ENCODE results near the gene GABRP. TPM values are rescaled to one million over a fixed set of nuclear protein-coding genes. Genes with fewer than 3 reads are reported as not detected.

The GABRP gene
- total RNA-seq, 2 donors from 2014 or later: not detected

GRCh38 chr5:170846416-170846815, 62.9 kb downstream of the GABRP start:
- no peak for ATAC-seq (ENCODE audit: insufficient number of reproducible peaks, low FRiP score, low read depth)
- no peak overlapping the region for H3K4me3 ChIP-seq
- no peaks in the 10 kb centered on the region for H3K27me3 ChIP-seq (replicated peaks; ENCODE audit: insufficient read depth)
- H3K4me1 ChIP-seq (ENCODE audit: control insufficient read depth in 1 of 2, low read depth in 2 of 2): no peaks in the 10 kb centered on the region
- TF ChIP-seq CTCF (IDR thresholded peaks at IDR 0.05): no peak
- H3K27ac ChIP-seq: no peak overlapping the region
- DNase-seq (ENCODE audit: low spot score): no peak
- H3K36me3 ChIP-seq: no peaks in the 10 kb centered on the region
- no peaks in the 10 kb centered on the region for H3K9me3 ChIP-seq

- Histone ChIP-seq H3K27me3 (replicated peaks; ENCODE audit: insufficient read depth) (no peaks in the 10 kb centered on the region), H3K4me1 (ENCODE audit: control insufficient read depth in 1 of 2, low read depth in 2 of 2) (no peaks in the 10 kb centered on the region), H3K9me3 (no peaks in the 10 kb centered on the region), H3K36me3 (no peaks in the 10 kb centered on the region), H3K27ac (no peak overlapping the region), H3K4me3 (no peak overlapping the region)
- no peak for DNase-seq (ENCODE audit: low spot score)
- no peak for ATAC-seq (ENCODE audit: insufficient number of reproducible peaks, low FRiP score, low read depth)
- TF ChIP-seq CTCF (IDR thresholded peaks at IDR 0.05): no peak
Measured at GRCh38 chr5:170846846-170847245, 63.3 kb downstream of the GABRP start.

- Histone ChIP-seq H3K36me3 (no peaks in the 10 kb centered on the region), H3K9me3 (no peaks in the 10 kb centered on the region), H3K27me3 (replicated peaks; ENCODE audit: insufficient read depth) (no peaks in the 10 kb centered on the region), H3K27ac (no peak overlapping the region), H3K4me1 (ENCODE audit: control insufficient read depth in 1 of 2, low read depth in 2 of 2) (no peaks in the 10 kb centered on the region), H3K4me3 (no peak overlapping the region)
- DNase-seq (ENCODE audit: low spot score) (no peak), ATAC-seq (ENCODE audit: insufficient number of reproducible peaks, low FRiP score, low read depth) (no peak)
- no peak for TF ChIP-seq CTCF (IDR thresholded peaks at IDR 0.05)
Measured at GRCh38 chr5:170848033-170848432, 64.5 kb downstream of the GABRP start.

- TF ChIP-seq CTCF (IDR thresholded peaks at IDR 0.05): no peak
- H3K27me3 ChIP-seq (replicated peaks; ENCODE audit: insufficient read depth): no peaks in the 10 kb centered on the region
- no peak overlapping the region for H3K4me3 ChIP-seq
- ATAC-seq (ENCODE audit: insufficient number of reproducible peaks, low FRiP score, low read depth) (no peak), DNase-seq (ENCODE audit: low spot score) (no peak)
- no peak overlapping the region for H3K27ac ChIP-seq
- H3K9me3 ChIP-seq: no peaks in the 10 kb centered on the region
- H3K36me3 ChIP-seq: no peaks in the 10 kb centered on the region
- no peaks in the 10 kb centered on the region for H3K4me1 ChIP-seq (ENCODE audit: control insufficient read depth in 1 of 2, low read depth in 2 of 2)
Measured at GRCh38 chr5:170849374-170849773, 65.8 kb downstream of the GABRP start.

GRCh38 chr5:170854566-170854965, 71.0 kb downstream of the GABRP start:
- ATAC-seq (ENCODE audit: insufficient number of reproducible peaks, low FRiP score, low read depth): no peak
- Histone ChIP-seq H3K9me3 (no peaks in the 10 kb centered on the region), H3K36me3 (no peaks in the 10 kb centered on the region), H3K4me3 (no peak overlapping the region), H3K4me1 (ENCODE audit: control insufficient read depth in 1 of 2, low read depth in 2 of 2) (no peaks in the 10 kb centered on the region), H3K27me3 (replicated peaks; ENCODE audit: insufficient read depth) (no peaks in the 10 kb centered on the region), H3K27ac (no peak overlapping the region)
- DNase-seq (ENCODE audit: low spot score): no peak
- TF ChIP-seq CTCF (IDR thresholded peaks at IDR 0.05): no peak
